LNCAP (cell line): ENCODE data around the gene CCDC12.
A peak's percentile ranks its signal among the peaks of the same experiment; 100 is the strongest.

Experiments
- CTCF ChIP-seq: fragments of 450-650 bp; IDR thresholded peaks from 2 replicates; pipeline ENCODE4 v1.5.1; 2017; ENCODE audit warnings: mild to moderate bottlenecking

The CCDC12 gene

GRCh38 chr3:46899151-46900006 lies 77.2 kb downstream of the CCDC12 start:
- TF ChIP-seq CTCF: no peak

GRCh38 chr3:46898321-46899150 lies 78.0 kb downstream of the CCDC12 start:
- no peak for TF ChIP-seq CTCF

GRCh38 chr3:46897829-46898320 lies 78.7 kb downstream of the CCDC12 start:
- no peak for TF ChIP-seq CTCF

GRCh38 chr3:46897031-46897430 lies 79.5 kb downstream of the CCDC12 start:
- no peak for TF ChIP-seq CTCF

- TF ChIP-seq CTCF: no peak
Measured at GRCh38 chr3:46896386-46896785, 80.2 kb downstream of the CCDC12 start.

GRCh38 chr3:46895761-46896160 lies 80.8 kb downstream of the CCDC12 start:
- TF ChIP-seq CTCF: no peak

- peak; percentile 90 for TF ChIP-seq CTCF
Measured at GRCh38 chr3:46895204-46895660, 81.3 kb downstream of the CCDC12 start.
